Progenitor cell of endocrine pancreas (in vitro differentiated cells): ENCODE data around the gene ARL4A. TPM values are rescaled to one million over a fixed set of nuclear protein-coding genes. Genes with fewer than 3 reads are reported as not detected.
"Not testable (repeated sequence)": the region's sequence is repeated elsewhere in the genome, so short reads cannot be mapped to it uniquely, and the experiment has no call there.

Experiments used
- DNase-seq: peaks from one replicate; pipeline ENCODE4 v3.0.0; 2021; ENCODE audit warnings: low spot score; ENCODE audit not compliant: unreplicated experiment
- H3K27ac Mint-ChIP-seq: 2 replicates; pipeline ENCODE4 v1.8.0; 2021; ENCODE audit warnings: mild to moderate bottlenecking, moderate library complexity, mixed read lengths
- H3K27me3 Mint-ChIP-seq: 2 replicates; pipeline ENCODE4 v1.8.0; 2021; ENCODE audit warnings: mixed read lengths
- H3K36me3 Mint-ChIP-seq: 2 replicates; pipeline ENCODE4 v1.8.0; 2022; ENCODE audit warnings: mixed read lengths; ENCODE audit not compliant: insufficient read depth
- H3K4me1 Mint-ChIP-seq: 2 replicates; pipeline ENCODE4 v1.8.0; 2021; ENCODE audit warnings: low read depth, mixed read lengths
- H3K4me3 Mint-ChIP-seq: 2 replicates; pipeline ENCODE4 v1.8.0; 2021; ENCODE audit warnings: low read depth, mild to moderate bottlenecking, moderate library complexity, mixed read lengths
- H3K9me3 Mint-ChIP-seq: 2 replicates; pipeline ENCODE4 v1.8.0; 2021; ENCODE audit warnings: low read depth, mixed read lengths
- total RNA-seq: library from RNA; stranded (reverse); gene quantifications from 2 replicates; pipeline ENCODE4 v1.2.1, GENCODE V29; 2021
- TF ChIP-seq, protein P1 (sequence below): fragments of 200-600 bp; sonication (generic); IDR thresholded peaks from one replicate; pipeline ENCODE4 v1.5.0; 2021; ENCODE audit warnings: antibody characterized with exemption, mild to moderate bottlenecking; ENCODE audit not compliant: unreplicated experiment

Gene ARL4A
- total RNA-seq, 1 donor from 2014 or later = 10.9 TPM

GRCh38 chr7:12641196-12641595 lies 46.2 kb upstream of the ARL4A start:
- TF ChIP-seq, protein P1, sequence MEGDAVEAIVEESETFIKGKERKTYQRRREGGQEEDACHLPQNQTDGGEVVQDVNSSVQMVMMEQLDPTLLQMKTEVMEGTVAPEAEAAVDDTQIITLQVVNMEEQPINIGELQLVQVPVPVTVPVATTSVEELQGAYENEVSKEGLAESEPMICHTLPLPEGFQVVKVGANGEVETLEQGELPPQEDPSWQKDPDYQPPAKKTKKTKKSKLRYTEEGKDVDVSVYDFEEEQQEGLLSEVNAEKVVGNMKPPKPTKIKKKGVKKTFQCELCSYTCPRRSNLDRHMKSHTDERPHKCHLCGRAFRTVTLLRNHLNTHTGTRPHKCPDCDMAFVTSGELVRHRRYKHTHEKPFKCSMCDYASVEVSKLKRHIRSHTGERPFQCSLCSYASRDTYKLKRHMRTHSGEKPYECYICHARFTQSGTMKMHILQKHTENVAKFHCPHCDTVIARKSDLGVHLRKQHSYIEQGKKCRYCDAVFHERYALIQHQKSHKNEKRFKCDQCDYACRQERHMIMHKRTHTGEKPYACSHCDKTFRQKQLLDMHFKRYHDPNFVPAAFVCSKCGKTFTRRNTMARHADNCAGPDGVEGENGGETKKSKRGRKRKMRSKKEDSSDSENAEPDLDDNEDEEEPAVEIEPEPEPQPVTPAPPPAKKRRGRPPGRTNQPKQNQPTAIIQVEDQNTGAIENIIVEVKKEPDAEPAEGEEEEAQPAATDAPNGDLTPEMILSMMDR = no peak
- Mint-ChIP-seq H3K4me1 (peaks cover 3% of the 10 kb centered on the region), H3K9me3 (no peaks in the 10 kb centered on the region), H3K4me3 (no peak overlapping the region), H3K27ac (no peak overlapping the region), H3K27me3 (no peaks in the 10 kb centered on the region), H3K36me3 (no peaks in the 10 kb centered on the region)
- no peak for DNase-seq

DNA sequence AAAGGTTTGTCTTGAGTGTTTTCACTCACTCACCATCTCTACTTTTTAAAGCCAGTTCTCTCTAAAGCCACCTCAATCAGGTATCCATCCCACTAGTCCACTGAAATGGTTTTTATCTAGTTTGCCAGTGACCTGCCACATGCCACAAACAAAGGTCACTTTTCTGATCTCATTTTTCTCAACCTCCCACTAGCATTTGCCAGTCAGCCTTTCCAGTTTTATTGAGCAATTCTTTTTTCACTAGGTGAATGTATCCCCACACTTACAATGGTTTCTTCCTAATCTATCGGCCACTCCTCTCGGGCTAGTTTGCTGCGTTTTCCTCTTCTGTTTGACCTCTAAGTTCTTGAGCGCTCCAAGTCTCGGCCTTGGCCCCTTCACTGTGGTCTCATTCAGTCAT lies 44.9 kb upstream of the ARL4A start:
- no peaks in the 10 kb centered on the region for H3K36me3 Mint-ChIP-seq
- no peak overlapping the region for H3K4me3 Mint-ChIP-seq
- H3K9me3 Mint-ChIP-seq = no peaks in the 10 kb centered on the region
- TF ChIP-seq, protein P1 = no peak
- no peak overlapping the region for H3K27ac Mint-ChIP-seq
- peaks cover 3% of the 10 kb centered on the region for H3K4me1 Mint-ChIP-seq
- H3K27me3 Mint-ChIP-seq = no peaks in the 10 kb centered on the region
- DNase-seq = no peak

- H3K4me1 Mint-ChIP-seq = peaks cover 3% of the 10 kb centered on the region
- TF ChIP-seq, protein P1 = no peak
- no peak overlapping the region for H3K27ac Mint-ChIP-seq
- H3K4me3 Mint-ChIP-seq = no peak overlapping the region
- H3K36me3 Mint-ChIP-seq = no peaks in the 10 kb centered on the region
- H3K9me3 Mint-ChIP-seq = no peaks in the 10 kb centered on the region
- H3K27me3 Mint-ChIP-seq = no peaks in the 10 kb centered on the region
- DNase-seq = no peak
Observed at GRCh38 chr7:12643001-12643643, 44.3 kb upstream of the ARL4A start.

- no peaks in the 10 kb centered on the region for H3K27me3 Mint-ChIP-seq
- H3K27ac Mint-ChIP-seq = no peak overlapping the region
- H3K4me3 Mint-ChIP-seq = no peak overlapping the region
- no peak for DNase-seq
- H3K9me3 Mint-ChIP-seq = no peaks in the 10 kb centered on the region
- no peaks in the 10 kb centered on the region for H3K36me3 Mint-ChIP-seq
- TF ChIP-seq, protein P1 = no peak
- H3K4me1 Mint-ChIP-seq = peaks cover 3% of the 10 kb centered on the region
Observed at GRCh38 chr7:12643644-12644043, 43.8 kb upstream of the ARL4A start.

- H3K4me3 Mint-ChIP-seq, H3K27ac Mint-ChIP-seq: not testable (repeated sequence)
Observed at GRCh38 chr7:12645212-12645611, 42.2 kb upstream of the ARL4A start.

DNA sequence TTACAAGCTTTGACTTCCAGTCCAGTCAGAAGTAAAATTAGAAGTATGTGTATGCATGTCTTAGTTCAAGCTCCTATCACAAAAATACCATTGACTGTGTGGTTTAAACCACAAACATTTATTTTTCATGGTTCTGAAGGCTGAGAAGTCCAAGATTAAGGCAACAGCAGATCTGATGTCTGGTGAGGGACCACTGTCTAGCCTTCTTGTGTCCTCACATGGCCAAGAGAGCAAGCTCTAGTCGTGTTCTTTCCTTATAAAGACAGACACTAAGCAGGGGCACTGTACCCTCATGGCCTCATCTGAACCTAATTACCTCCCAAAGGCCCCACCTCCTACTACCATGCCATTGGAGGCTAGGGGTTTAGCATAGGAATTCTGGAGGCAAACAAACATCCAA lies 41.3 kb upstream of the ARL4A start:
- no peak overlapping the region for H3K4me3 Mint-ChIP-seq
- DNase-seq = no peak
- no peak overlapping the region for H3K27ac Mint-ChIP-seq
- H3K9me3 Mint-ChIP-seq = no peaks in the 10 kb centered on the region
- H3K4me1 Mint-ChIP-seq = peaks cover 2% of the 10 kb centered on the region
- no peaks in the 10 kb centered on the region for H3K27me3 Mint-ChIP-seq
- H3K36me3 Mint-ChIP-seq = no peaks in the 10 kb centered on the region
- TF ChIP-seq, protein P1 = no peak

More at GRCh38 chr7:12645212-12645611, 42.2 kb upstream of the ARL4A start:
- not testable (repeated sequence) for H3K27me3 Mint-ChIP-seq, DNase-seq, H3K36me3 Mint-ChIP-seq, H3K9me3 Mint-ChIP-seq, H3K4me1 Mint-ChIP-seq
